Raji (cell line): Measurements from ENCODE around the gene HTT.

Experiments
- POLR2A ChIP-seq: IDR thresholded peaks from 2 replicates; pipeline ENCODE4 v1.6.1; 2011; ENCODE audit warnings: low read depth, low read length, control low read depth; ENCODE audit not compliant: insufficient read depth

The HTT gene

DNA sequence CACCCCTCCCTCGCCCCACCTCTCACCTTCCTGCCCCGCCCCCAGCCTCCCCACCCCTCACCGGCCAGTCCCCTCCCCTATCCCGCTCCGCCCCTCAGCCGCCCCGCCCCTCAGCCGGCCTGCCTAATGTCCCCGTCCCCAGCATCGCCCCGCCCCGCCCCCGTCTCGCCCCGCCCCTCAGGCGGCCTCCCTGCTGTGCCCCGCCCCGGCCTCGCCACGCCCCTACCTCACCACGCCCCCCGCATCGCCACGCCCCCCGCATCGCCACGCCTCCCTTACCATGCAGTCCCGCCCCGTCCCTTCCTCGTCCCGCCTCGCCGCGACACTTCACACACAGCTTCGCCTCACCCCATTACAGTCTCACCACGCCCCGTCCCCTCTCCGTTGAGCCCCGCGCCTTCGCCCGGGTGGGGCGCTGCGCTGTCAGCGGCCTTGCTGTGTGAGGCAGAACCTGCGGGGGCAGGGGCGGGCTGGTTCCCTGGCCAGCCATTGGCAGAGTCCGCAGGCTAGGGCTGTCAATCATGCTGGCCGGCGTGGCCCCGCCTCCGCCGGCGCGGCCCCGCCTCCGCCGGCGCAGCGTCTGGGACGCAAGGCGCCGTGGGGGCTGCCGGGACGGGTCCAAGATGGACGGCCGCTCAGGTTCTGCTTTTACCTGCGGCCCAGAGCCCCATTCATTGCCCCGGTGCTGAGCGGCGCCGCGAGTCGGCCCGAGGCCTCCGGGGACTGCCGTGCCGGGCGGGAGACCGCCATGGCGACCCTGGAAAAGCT lies at the start of gene HTT, which contains the start of gene HTT-AS:
Gene HTT, plus strand, starts transcription at position 604 of the 768 bp plus-strand sequence. Its CDS starts 145 bp downstream, at position 749.
Gene HTT-AS, minus strand, starts transcription at position 461 of the 768 bp plus-strand sequence.
- peak; percentile 76 for TF ChIP-seq POLR2A

DNA sequence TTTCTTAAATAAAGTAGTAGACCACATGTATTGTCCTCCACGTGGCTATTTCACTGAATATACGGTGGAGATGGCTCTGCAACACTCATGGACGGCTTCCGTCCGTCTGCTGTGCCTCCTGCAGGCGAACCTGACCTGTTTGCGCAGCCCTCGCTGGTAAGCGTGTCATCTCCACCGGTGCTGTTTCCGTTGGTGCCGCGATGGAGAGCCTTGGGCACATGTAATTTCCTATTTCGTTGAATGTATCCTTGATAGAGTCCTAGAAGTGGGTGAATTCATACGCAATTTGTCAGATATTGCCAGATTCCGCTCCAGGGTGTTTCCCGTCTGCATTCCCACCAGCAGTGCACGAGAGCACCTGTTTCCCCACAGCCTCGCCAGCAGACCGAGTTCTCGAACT lies 48.6 kb upstream of the HTT start:
- TF ChIP-seq POLR2A, result no peak

DNA sequence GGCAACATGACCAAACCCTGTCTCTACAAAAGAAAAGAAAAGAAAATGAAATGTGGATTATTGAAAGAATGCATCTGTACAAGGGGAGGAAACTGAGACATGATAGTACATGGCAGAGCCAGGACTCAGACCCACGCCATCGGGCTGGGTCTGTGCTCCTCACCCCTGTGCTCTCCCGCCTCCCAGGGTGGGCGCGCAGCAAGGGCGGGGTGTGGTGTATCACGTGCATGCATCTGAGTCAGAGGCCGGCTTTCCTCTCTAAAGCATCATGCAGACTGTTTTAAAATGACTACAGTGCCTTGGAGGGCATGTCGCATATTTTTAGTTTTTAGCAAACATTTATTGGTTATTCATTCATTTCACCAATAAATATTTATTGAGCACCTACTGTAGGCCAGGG lies 47.9 kb upstream of the HTT start:
- TF ChIP-seq POLR2A, result no peak

DNA sequence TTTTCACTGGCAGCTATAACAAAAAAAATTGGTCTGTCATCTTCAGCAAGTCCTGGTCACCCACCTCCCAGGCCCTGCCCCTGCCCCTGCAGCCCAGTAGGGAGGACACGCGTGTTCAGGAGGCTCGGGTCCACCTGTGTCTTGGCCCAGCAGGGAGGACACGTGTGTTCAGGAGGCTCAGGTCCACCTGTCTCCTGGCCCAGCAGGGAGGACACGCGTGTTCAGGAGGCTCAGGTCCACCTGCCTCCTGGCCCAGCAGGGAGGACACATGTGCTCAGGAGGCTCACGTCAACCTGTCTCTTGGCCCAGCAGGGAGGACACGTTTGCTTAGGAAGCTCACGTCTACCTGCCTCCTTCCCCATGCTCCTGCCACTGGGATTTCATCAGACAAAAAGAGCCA lies 45.0 kb upstream of the HTT start:
- no peak for TF ChIP-seq POLR2A

DNA sequence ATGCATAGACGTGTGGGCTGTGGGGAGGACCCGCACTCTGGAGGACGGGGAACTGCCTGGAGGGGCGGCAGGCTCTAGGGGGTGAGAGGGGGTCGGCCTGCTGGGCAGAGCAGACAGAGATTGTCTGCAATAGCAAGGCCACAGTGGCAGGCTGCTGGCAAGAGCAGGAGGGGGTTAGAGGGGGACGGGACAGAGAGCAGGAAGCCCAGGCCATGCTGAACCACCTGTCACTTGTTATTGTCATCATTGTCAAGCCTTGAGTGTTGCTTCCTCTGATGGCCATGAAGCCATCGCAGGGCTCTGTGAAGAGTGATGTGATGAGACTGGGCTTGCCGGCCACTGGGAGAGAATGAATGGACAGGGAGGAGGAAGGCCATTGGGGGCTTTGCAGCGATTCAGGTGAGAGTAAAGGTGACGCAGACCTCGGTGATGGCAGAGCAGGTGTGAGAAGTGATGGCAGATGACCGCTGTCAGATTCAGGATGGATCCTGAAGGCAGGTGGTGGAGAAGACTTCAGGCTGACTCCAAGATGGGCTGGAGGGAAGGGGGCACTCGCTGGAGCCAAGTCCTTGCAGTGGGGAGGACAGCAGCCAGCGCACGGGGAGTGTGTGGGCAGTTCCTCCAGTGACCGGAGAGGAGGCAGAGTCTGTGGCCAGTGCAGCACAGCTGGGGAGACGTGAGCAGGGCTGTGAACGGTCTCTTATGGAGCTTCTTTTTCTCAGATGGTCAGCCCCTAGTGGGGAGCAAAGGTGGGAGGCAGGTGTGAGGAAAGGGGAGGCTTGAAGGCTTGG lies 43.7 kb upstream of the HTT start:
- no peak for TF ChIP-seq POLR2A

DNA sequence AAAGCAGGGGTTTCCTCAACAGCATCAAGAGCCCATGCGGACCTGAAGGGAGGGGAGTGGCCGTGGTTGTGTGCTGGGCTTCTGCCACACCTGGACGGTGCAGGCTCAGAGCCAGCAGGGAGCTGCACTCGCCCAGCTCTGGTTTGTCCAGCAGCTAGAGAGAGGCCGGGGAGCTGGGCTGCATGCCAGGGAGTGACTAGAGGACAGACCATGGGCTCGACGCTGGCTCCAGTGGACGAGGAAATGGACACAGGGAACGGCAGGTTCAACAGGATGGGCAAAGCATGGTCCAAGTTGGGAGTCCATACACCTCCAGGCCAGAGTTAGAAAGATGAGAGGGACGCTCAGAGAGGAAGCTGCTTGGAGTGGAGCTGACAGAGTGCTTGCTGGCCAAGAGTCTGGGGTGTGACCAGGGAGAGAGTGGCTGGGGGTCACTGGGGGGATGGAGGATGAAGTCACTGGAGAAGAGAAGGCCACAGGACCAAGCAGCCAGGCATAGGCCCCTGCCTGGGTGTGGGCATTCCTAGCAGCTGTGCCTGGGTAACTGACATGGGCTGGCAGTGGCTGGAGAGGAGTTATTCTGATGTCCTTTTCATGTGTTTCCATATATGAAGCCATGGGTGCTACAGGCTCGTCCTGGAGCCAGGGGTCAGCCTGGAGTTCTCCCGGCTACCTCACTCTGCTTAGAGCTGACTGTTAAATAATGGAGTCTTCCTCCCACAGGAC lies 43.0 kb upstream of the HTT start:
- TF ChIP-seq POLR2A, result no peak

DNA sequence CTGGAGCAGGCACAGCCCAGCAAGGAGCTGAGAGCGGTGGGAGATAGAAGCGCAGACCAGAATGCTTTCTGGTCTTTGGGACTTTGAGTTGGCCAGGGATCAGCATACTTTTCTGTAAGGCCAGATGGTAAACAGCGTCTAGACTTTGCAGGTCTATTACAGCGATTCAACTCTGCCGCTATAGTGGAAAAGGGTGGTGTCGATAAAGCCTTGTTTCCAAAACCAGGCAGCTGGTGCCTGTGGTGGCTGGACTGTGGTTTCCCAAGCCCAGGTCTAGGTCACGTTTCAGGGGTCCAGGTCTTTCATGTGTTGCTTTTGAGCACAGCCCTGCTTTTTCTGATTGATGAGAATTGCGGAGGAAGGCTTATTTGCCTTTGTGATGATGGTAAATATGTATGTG lies 40.2 kb upstream of the HTT start:
- no peak for TF ChIP-seq POLR2A

DNA sequence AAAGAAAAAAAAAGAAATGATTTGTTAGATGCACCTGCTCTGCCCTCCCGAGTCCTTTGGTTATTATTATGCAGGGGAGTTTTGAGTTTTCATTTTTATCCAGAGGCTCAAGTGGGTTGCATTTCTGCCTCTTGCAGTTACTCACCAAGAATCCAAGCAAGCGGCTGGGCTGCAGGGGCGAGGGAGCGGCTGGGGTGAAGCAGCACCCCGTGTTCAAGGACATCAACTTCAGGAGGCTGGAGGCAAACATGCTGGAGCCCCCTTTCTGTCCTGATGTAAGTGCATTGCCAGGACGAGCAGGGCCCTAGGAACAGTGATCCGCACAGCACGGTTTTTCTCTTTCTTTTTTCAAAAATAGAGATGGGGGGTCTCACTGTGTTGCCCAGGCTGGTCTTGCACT lies 39.2 kb upstream of the HTT start:
- no peak for TF ChIP-seq POLR2A

DNA sequence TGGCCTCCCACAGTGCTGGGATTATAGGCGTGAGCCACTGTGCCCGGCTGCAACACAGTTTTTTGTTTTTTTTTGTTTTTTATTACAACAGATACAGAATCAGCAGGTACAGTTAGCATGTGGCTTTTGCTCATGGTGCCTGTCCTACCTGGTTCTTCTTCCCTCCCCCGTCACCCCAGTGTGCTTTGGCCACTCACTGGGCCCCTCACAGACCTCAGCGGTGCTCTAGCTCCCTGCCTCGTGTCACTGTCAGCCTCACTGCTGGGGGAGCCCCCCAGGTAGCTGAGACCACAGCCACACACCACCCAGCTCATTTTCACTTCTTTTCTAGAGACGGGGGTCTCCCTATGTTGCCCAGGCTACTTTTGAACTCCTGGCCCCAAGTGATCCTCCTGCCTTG lies 38.8 kb upstream of the HTT start:
- TF ChIP-seq POLR2A, result no peak

DNA sequence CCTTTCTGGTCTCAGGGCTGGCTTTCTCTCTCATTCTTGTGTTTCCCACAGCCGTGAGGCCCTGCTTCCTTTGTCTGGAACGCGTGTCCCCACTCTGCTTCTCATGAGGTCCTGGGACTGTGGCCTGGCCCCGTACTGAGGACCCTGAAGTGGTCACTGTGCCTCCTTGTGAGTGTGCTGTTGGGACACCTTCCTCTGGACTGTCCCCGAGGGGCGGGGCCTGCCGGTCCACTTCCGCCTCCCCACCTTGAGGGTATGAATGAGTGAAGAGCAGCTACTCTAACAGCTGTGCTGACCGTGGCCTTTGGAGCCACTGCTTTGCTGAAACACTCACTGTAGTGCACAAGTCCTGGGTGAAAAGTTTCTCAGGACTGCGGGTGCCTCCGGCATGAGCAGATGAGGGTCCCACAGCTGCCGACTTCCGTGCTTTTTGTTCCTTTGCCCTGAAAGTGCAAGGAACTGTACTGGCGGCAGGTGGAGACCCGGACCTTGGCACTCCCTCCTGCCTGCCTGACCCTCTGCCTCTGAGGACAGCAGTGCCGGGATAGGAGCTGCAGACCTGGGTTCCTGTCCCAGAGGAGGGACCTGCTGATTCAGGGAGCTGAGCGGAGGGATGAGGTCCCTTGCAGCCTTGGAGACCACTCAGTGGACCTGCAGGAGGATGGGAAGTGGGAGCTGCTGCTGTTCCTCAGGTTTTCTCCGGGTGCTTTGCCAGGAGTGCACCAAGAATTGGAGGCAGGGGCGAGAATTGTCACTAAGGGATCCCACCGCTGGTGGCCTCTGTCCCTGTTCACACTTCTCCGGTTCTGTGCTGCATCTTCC lies 38.1 kb upstream of the HTT start:
- TF ChIP-seq POLR2A, result no peak

DNA sequence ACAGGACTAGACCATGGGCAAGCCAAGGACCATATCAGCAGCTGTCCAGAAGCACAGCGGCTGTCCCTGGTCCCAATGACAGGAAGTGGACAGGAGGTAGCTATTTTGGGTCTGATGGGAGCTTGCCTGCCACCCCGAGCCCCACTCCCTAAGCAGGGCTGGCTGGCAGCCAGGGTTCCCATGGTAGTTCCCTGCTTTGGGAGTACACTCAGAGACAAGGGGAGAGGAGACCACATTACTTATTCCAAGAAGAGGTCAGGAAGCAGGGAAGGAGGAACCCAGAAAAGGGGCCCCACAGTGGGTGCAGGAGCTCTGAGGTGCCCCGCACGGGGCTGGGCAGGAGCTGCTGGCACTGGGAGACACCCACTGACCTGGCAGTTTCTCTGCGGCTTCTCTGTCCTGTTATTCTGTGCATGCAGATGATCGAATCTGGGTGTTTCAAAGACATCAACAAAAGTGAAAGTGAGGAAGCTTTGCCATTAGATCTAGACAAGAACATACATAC lies 36.5 kb upstream of the HTT start:
- TF ChIP-seq POLR2A, result no peak

DNA sequence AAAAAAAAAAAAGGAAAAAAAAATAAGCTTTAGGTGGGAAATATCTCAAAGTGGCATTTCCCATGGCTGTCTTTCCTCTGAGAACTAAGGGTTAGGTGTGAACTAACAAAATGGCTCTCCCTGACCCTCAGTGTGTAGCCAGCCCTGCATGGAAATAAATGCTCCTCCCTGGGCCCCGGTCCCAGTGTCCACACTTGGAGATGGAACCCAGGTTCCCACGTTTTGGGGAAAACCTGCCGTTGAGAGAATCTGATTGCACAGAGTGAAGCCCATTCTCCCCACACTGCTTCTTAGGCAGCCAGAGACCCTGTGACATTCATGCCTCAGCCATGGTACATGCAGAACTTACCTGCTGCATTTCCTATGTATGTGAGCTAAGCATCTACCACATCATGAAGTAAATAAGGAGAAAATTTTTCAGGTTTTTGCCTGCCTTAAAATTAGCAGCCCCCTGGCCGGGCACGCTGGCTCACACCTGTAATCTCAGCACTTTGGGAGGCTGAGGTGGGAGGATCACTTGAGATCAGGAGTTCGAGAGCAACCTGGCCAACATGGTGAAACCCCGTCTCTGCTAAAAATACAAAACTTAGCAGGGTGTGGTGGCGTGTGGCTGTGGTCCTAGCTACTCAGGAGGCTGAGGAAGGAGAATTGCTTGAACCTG lies 34.6 kb upstream of the HTT start:
- no peak for TF ChIP-seq POLR2A

DNA sequence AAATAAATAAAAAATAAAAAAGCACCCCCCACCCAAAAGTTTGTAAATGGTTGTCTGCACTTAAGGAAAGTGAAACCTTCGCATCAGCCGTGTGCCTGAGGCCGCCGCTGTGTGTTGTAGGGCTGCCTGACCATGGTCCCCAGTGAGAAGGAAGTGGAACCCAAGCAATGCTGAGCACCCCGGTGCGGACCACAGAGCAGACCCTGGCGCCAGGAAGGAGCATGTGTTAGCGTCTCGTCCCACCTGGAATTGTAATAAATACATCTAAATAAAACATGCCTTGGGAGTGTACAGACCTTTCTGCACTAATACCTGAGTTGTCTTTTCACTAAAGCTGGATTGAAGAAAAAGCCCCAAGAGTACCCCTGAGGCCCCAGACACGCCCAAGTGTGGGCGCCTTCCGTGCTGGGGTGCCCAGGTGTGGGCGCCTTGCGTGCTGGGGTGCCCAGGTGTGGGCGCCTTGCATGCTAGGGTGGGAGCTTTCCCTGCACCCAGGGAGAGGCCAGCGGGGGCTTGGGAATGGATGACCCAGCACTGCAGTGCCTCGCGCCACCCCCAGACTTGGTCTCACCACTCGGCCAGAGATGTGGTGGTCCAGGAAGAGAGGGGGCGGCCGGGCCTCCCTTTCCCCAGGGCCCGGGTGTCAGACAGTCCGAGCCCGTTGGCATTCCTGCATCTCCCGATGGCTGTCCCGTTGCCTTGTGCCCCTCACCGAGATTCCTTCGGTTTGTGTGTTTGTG lies 33.9 kb upstream of the HTT start:
- 0 out of 2 replicates have a peak, but pooled peaks have one; percentile 4 for TF ChIP-seq POLR2A
